Natural killer cell (primary cell): ENCODE results near the gene CREG1. TPM values are rescaled to one million over a fixed set of nuclear protein-coding genes. Genes with fewer than 3 reads are reported as not detected.
A peak's percentile ranks its signal among the peaks of the same experiment; 100 is the strongest.

Source experiments
- ATAC-seq, 3 donors: fragments of 150-1000 bp in 2 of 3; fragments of 200-7000 bp in 1 of 3; cut with Tn5 transposase; 1 replicate in 1 of 3; 2 replicates in 2 of 3; pipeline ENCODE4 v1.10.0; 2021; ENCODE audit warnings: mild to moderate bottlenecking in 2 of 3, moderate library complexity in 2 of 3
- DNase-seq, 2 donors: peaks; one replicate each; pipeline versions ENCODE4 v3.0.0 to v3.0.0-alpha.2; 2013 to 2021; ENCODE audit warnings: mixed read lengths in 1 of 2
- H3K27ac ChIP-seq: one replicate; pipeline ENCODE4 v1.5.1; 2013; ENCODE audit warnings: mild to moderate bottlenecking, low read length
- H3K27me3 ChIP-seq: one replicate; pipeline ENCODE4 v1.6.1; 2013; ENCODE audit warnings: low read length; ENCODE audit not compliant: control insufficient read depth, insufficient read depth
- H3K36me3 ChIP-seq: one replicate; pipeline ENCODE4 v1.6.1; 2013; ENCODE audit warnings: low read length; ENCODE audit not compliant: control insufficient read depth, insufficient read depth
- H3K4me1 ChIP-seq: one replicate; pipeline ENCODE4 v1.6.1; 2013; ENCODE audit warnings: low read length; ENCODE audit not compliant: control insufficient read depth, insufficient read depth
- H3K4me3 ChIP-seq: one replicate; pipeline ENCODE4 v1.5.1; 2013; ENCODE audit warnings: low read length
- H3K9me3 ChIP-seq: one replicate; pipeline ENCODE4 v1.6.1; 2013; ENCODE audit warnings: low read length; ENCODE audit not compliant: control insufficient read depth, insufficient read depth
- H3K27ac Mint-ChIP-seq, 2 donors: one replicate each; pipeline ENCODE4 v1.8.0; 2022; ENCODE audit warnings: mild to moderate bottlenecking in 2 of 2, mixed read lengths in 2 of 2, moderate library complexity in 1 of 2
- H3K27me3 Mint-ChIP-seq, 2 donors: one replicate each; pipeline ENCODE4 v1.8.0; 2022; ENCODE audit warnings: low read depth in 2 of 2, mixed read lengths in 2 of 2
- H3K36me3 Mint-ChIP-seq: one replicate; pipeline ENCODE4 v1.8.0; 2022; ENCODE audit warnings: mixed read lengths
- H3K4me1 Mint-ChIP-seq, 2 donors: one replicate each; pipeline ENCODE4 v1.8.0; 2022; ENCODE audit warnings: mixed read lengths in 2 of 2
- H3K4me3 Mint-ChIP-seq: one replicate; pipeline ENCODE4 v1.8.0; 2022; ENCODE audit warnings: mild to moderate bottlenecking, moderate library complexity, mixed read lengths
- H3K9me3 Mint-ChIP-seq, 2 donors: one replicate each; pipeline ENCODE4 v1.8.0; 2022; ENCODE audit warnings: mixed read lengths in 2 of 2
- CTCF ChIP-seq: fragments of 200-600 bp; IDR thresholded peaks from one replicate; pipeline ENCODE4 v1.8.0; 2022; ENCODE audit warnings: antibody characterized with exemption
- WGBS: methylation state at CpG from one replicate; pipeline ENCODE4 v1.1.7; 2013; ENCODE audit warnings: missing lambda C conversion rate; ENCODE audit not compliant: insufficient coverage; 5-methylcytosine and 5-hydroxymethylcytosine counted together
- intact Hi-C: fragments of 100-400 bp; cut with micrococcal nuclease; formaldehyde crosslinking; loops from one replicate; pipeline ENCODE4 v1.14.2; 2022
- total RNA-seq, 4 donors: library from RNA; stranded (reverse); fragments of 120-200 nt in 1 of 4; gene quantifications; one replicate each; pipeline versions ENCODE4 v1.2.3 to v1.2.4, GENCODE V29; 2013 to 2022

The CREG1 gene
- total RNA-seq, 3 donors from 2014 or later (not counting 1 experiment from before 2014, with no cell fraction given): 6.7 to 15.8 (median 8.9) TPM

DNA sequence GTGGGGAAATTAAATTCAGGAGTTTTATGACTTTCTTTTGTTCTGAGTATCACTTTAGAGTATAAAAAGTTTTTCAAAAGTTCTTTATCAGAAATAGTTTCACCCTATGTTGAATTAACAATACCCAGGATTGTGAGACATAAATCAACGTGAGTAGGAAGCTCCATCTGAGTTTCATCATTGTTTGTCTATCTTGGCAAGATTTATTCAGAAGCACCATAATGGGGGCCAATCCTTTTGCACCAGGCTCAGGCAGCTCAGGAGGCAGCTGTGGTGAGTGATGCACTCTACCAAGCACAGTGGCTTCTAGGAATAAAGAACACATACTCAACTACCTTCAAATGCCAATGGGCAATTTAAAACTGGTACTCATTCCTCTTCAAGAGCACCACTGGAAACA, 12.0 kb downstream of the CREG1 start:
- Mint-ChIP-seq H3K36me3 (peaks cover 6% of the 10 kb centered on the region), H3K4me3 (no peak overlapping the region), H3K9me3 (no peaks in the 10 kb centered on the region), H3K4me1 (no peaks in the 10 kb centered on the region), H3K27ac (no peak overlapping the region), H3K27me3 (no peaks in the 10 kb centered on the region)
- Histone ChIP-seq H3K36me3 (peaks cover 5% of the 10 kb centered on the region), H3K4me1 (peaks cover 3% of the 10 kb centered on the region), H3K4me3 (no peak overlapping the region), H3K9me3 (no peaks in the 10 kb centered on the region), H3K27me3 (no peaks in the 10 kb centered on the region), H3K27ac (no peak overlapping the region)
- intact Hi-C loops: loop anchor here (2.0 kb wide), 1 partner anchor 141 kb away; no protein-coding TSS in a partner anchor
- DNase-seq (no peak), ATAC-seq (no peak)
- no peak for TF ChIP-seq CTCF
- WGBS: 33% methylated on average over 1 of the region's 1 CpG

DNA sequence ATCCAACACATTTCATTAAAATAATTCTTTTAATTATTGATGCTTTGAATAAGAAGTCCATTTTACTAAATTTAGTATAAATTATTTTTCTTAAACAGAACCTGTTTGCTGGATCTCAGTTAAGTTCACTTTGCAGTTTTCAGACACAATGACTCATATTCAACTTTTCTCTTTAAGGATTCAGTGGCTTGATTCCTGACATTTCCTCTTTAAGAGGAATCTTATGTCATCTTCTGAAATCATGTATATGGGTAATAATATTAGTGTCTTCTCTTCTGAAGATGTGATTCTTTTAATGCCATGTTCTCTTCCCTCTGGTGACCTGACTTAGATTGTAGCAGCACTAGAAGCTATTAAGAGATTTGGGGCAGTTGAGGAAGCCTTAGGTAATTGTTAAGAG, 12.6 kb downstream of the CREG1 start:
- Histone ChIP-seq H3K27me3 (no peaks in the 10 kb centered on the region), H3K4me1 (peaks cover 3% of the 10 kb centered on the region), H3K36me3 (peaks cover 3% of the 10 kb centered on the region), H3K27ac (no peak overlapping the region), H3K4me3 (no peak overlapping the region), H3K9me3 (no peaks in the 10 kb centered on the region)
- DNase-seq: no peak
- Mint-ChIP-seq H3K36me3 (peaks cover 6% of the 10 kb centered on the region), H3K27me3 (no peaks in the 10 kb centered on the region), H3K27ac (no peak overlapping the region), H3K4me1 (no peaks in the 10 kb centered on the region), H3K4me3 (no peak overlapping the region), H3K9me3 (no peaks in the 10 kb centered on the region)
- ATAC-seq: no peak
- TF ChIP-seq CTCF: no peak
- intact Hi-C loops: loop anchor here (2.0 kb wide), 1 partner anchor 140 kb away; no protein-coding TSS in a partner anchor

- H3K9me3 Mint-ChIP-seq: no peaks in the 10 kb centered on the region
- no peaks in the 10 kb centered on the region for H3K36me3 Mint-ChIP-seq
- intact Hi-C loops: no loop called here
- H3K27ac Mint-ChIP-seq: no peak overlapping the region
- no peak overlapping the region for H3K4me3 ChIP-seq
- DNase-seq (no peak), ATAC-seq (no peak)
- no peaks in the 10 kb centered on the region for H3K9me3 ChIP-seq
- no peak for TF ChIP-seq CTCF
- no peak overlapping the region for H3K27ac ChIP-seq
- H3K27me3 Mint-ChIP-seq: no peaks in the 10 kb centered on the region
- H3K4me3 Mint-ChIP-seq: no peak overlapping the region
- H3K27me3 ChIP-seq: no peaks in the 10 kb centered on the region
- H3K4me1 Mint-ChIP-seq: no peaks in the 10 kb centered on the region
- peaks cover 6% of the 10 kb centered on the region for H3K4me1 ChIP-seq
- no peaks in the 10 kb centered on the region for H3K36me3 ChIP-seq
- WGBS: 70% methylated on average over 5 of the region's 5 CpGs
Measured at GRCh38 chr1:167538657-167539056, 14.9 kb downstream of the CREG1 start.

DNA sequence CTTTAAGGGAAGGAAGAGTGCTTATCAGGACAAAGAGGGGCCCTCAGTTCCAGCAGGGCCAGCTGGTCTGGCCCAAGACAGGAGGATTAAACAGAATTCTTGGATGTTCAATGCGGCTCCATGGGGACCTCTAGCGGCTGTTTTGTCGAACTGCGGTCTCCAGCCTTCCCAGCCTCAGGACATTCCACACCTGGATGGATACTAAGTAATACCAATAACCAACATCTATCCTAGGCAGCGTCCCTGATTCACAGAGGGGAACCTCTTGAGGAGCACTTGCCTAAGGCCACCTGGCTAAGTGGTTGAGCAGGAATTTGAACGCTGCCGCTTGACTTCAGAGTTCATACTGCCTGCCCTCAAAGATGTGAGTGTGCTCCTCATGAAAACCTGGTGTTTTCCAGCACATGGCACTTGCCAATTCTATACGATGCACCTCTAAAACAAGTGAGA, 19.7 kb downstream of the CREG1 start:
- Histone ChIP-seq H3K27ac (no peak overlapping the region), H3K36me3 (no peaks in the 10 kb centered on the region), H3K4me1 (peaks cover 6% of the 10 kb centered on the region), H3K9me3 (no peaks in the 10 kb centered on the region), H3K4me3 (no peak overlapping the region), H3K27me3 (no peaks in the 10 kb centered on the region)
- DNase-seq (peak; percentile 65 to 84), ATAC-seq (peak; percentile 87 to 99 (median 96))
- no peaks in the 10 kb centered on the region for H3K27me3 Mint-ChIP-seq
- WGBS: 19% methylated on average over 8 of the region's 8 CpGs
- intact Hi-C loops: loop anchor here (1.0 to 5.0 kb wide), 4 partner anchors 133 to 467 kb away; partner anchors contain the start of gene POU2F1
- no peaks in the 10 kb centered on the region for H3K9me3 Mint-ChIP-seq
- no peak overlapping the region for H3K4me3 Mint-ChIP-seq
- no peaks in the 10 kb centered on the region for H3K4me1 Mint-ChIP-seq
- no peaks in the 10 kb centered on the region for H3K36me3 Mint-ChIP-seq
- TF ChIP-seq CTCF: peak; percentile 91
- peak overlapping the region in 1 of 2 donors; percentile 22 for H3K27ac Mint-ChIP-seq
